ENCODE results near the gene BEND7.
"Not testable (repeated sequence)": the region's sequence is repeated elsewhere in the genome, so short reads cannot be mapped to it uniquely, and the experiment has no call there.

Gene BEND7

DNA sequence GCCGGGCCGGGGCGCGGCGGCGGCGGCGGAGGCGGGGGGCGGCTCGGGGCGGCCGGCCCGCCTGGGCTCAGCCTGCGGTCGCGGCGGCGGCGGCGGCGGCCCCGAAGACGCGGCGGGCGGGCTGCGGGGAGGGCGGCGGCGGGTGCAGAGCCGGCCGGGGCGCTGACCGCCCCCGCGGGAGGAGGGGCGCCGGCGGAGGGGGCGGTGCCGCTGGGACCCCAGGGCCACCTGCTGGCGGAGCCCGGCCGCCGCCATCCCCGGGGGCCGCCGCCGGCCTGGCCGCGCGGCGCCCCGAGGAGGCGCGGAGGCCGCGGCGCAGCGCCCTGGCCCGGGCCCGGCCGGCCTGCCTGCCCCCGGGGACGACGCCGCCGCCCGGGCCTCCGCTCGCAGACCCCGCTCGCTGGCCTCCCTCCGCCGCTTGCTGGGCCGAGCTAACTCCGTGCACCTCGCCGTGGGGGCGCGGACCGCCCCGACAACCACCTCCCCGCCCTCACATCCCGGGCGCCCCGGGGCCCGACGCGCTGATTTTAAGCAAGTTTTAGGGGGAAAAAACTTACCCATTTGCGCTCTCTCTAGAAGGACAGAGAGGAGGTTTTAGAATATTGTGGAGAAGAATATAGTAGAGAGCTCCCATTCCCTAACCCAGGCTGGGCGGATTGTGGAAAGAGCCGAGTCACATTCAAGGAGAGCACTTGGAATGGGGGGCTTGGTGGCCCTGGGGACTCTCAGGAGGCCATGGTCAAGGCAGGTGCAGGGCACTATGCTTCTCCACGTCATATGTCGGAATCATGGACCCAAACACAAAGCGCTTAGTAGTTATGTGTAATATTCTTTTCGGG lies at the start of gene BEND7:
TSS of gene BEND7 (minus strand) at position 140 of the 839 bp plus-strand sequence. CDS start 481 bp downstream, outside the sequence.
- no peak for DNase-seq (ENCODE audit: extremely low read depth in 1 of 2, low read depth in 1 of 2)

- DNase-seq (ENCODE audit: extremely low read depth in 1 of 2, low read depth in 1 of 2) = no peak
Measured at GRCh38 chr10:13573960-13574359, 45.1 kb upstream of the BEND7 start.

GRCh38 chr10:13571541-13571940 lies 42.7 kb upstream of the BEND7 start:
- DNase-seq (ENCODE audit: extremely low read depth in 1 of 2, low read depth in 1 of 2) = no peak

GRCh38 chr10:13567030-13567429 lies 38.2 kb upstream of the BEND7 start:
- no peak for DNase-seq (ENCODE audit: extremely low read depth in 1 of 2, low read depth in 1 of 2)

GRCh38 chr10:13564576-13564975 lies 35.8 kb upstream of the BEND7 start:
- no peak for DNase-seq (ENCODE audit: extremely low read depth in 1 of 2, low read depth in 1 of 2)

- DNase-seq (ENCODE audit: extremely low read depth in 1 of 2, low read depth in 1 of 2) = no peak
Measured at GRCh38 chr10:13563481-13564445, 34.9 kb upstream of the BEND7 start.

- DNase-seq (ENCODE audit: extremely low read depth in 1 of 2, low read depth in 1 of 2) = no peak
Measured at GRCh38 chr10:13560597-13560996, 31.8 kb upstream of the BEND7 start.

GRCh38 chr10:13559124-13559700 lies 30.4 kb upstream of the BEND7 start:
- DNase-seq (ENCODE audit: extremely low read depth in 1 of 2, low read depth in 1 of 2) = no peak

- no peak for DNase-seq (ENCODE audit: extremely low read depth in 1 of 2, low read depth in 1 of 2)
Measured at GRCh38 chr10:13555884-13556510, 27.2 kb upstream of the BEND7 start.

- no peak for DNase-seq (ENCODE audit: extremely low read depth in 1 of 2, low read depth in 1 of 2)
Measured at GRCh38 chr10:13550802-13551201, 22.0 kb upstream of the BEND7 start.

- no peak for DNase-seq (ENCODE audit: extremely low read depth in 1 of 2, low read depth in 1 of 2)
Measured at GRCh38 chr10:13542533-13542932, 13.7 kb upstream of the BEND7 start.

GRCh38 chr10:13537985-13538384 lies 9.2 kb upstream of the BEND7 start:
- not testable (repeated sequence) for DNase-seq (ENCODE audit: extremely low read depth in 1 of 2, low read depth in 1 of 2)

DNA sequence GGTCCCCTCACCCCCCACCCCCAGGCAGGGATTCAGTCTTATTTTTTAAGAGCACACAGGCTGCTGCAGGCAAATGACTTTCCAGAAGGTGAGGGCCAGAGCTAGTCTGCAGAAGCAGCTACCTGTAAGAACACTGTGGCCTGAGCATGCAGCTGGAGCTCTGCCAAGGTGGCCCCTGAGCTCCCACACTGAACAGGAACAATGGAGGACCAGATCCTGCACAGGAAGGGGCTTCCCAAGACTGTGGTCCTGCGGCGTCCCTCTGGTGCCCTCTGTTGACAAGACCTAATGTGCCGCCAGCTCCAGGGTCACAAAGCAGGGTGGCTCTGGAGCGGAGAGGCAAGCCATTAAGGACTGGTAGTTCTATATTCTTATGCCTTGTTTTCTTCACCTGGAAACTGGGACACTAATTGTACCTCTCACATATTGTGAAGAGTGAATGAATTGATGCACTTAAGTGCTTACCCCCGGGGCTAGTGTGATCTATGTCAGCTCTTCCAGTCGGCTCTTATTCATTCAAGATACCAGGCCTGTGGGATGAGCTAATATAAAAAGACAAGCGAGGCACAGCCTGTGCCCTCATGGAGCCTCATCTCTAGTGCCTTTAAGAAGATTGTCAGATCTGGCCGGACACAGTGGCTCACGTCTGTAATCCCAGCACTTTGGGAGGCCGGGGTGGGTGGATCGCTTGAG lies 8.0 kb upstream of the BEND7 start:
- DNase-seq (ENCODE audit: extremely low read depth in 1 of 2, low read depth in 1 of 2) = no peak

DNA sequence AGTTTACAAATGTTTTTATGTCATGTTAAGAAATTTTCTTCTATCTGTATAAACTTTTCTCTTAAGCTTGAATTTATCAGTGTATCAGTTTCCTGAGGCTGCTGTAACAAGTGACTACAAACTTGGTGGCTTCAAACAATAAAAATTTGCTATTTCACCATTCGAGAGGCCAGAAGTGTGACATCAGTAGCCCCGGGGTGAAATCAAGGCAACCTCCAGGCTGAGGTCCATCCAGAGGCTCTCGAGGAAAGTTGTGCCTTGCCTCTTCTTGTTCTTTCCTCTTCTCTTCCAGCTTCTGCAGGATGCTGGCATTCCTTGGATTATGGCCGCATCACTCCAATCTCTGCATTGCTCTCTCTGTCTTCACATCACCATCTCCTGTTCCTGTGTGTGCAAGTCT lies 6.5 kb upstream of the BEND7 start:
- no peak for DNase-seq (ENCODE audit: extremely low read depth in 1 of 2, low read depth in 1 of 2)

- DNase-seq (ENCODE audit: extremely low read depth in 1 of 2, low read depth in 1 of 2) = no peak
Measured at GRCh38 chr10:13529714-13529973, 830 bp upstream of the BEND7 start.

GRCh38 chr10:13528123-13528874 lies 515 bp downstream of the BEND7 start:
- no peak for DNase-seq (ENCODE audit: extremely low read depth in 1 of 2, low read depth in 1 of 2)

DNA sequence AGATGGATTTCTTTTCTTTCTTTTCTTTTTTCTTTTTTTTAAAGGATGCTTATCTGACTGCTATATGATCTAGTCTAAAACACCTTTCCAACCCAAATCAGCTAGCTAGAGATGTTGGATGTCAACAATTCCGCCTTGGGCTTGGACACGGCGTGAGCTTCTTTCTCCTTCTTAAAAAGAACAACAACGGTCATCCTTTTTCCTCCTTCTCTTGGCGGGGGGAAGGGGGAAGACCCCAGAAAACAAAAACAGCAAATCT lies 1.0 kb downstream of the BEND7 start:
- no peak for DNase-seq (ENCODE audit: extremely low read depth in 1 of 2, low read depth in 1 of 2)

DNA sequence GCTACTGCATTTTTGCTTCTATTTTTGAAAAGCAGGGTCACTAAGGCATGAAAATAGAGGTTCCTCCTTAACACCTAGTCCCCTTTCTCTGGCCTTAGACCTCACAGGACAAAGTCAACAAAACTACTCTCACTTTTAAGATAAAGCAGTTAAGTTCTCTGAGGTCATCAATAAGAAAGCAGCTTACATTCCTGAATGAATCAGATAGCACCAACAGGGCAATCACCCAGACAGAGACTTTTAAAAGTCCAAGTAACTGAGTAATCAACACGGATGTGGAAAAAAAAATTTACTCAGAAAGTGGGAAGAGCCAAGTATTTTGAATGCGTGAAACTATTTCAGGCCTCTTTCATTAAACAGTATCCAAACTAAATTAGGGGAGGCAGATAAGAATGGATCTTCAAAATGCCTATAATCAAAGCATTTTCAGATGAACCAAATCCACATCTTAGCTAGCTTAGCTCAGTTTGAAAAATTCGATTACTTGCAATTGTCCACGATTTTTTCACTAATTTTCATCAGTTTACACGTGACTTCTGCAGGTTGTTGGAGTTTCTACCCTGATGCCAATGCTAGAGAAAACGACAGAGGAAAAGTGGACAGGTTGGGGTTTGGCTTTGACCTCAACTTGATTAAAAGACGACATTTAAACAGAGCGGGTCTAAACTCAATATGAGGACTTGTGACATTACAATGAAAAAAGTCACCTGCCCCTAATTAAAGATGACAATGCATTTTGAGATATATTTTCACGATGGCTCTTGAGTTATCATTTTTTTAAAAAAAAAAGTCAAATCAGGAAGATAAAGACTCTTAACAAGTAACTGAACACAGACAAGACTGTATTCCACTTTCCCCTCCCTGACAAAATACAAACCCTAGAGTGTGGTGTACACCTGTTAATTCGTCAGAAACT lies 1.6 kb downstream of the BEND7 start:
- no peak for DNase-seq (ENCODE audit: extremely low read depth in 1 of 2, low read depth in 1 of 2)

DNA sequence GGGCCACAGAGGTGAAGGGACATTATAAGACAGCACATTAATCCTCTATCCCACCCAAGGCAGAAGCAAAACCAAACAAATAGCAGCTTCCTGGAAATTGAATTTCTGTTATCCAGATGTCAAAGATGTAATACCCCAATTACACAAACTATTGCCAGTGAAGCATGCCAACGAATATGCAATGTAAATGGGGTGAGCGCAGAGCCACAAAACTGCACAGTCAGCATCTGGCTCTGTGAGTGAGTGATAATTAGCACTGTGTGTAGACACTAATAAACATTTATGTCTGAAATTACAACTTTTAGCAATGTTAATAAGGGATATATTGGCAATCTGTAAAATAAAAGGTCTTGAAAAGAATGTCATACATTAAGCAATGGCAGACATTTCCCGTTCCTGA lies 3.2 kb downstream of the BEND7 start:
- no peak for DNase-seq (ENCODE audit: extremely low read depth in 1 of 2, low read depth in 1 of 2)

Data from stimulated activated CD8-positive, alpha-beta memory T cell treated with anti-CD3 and anti-CD28 coated beads, Interleukin-7, amount 100 ng/mL, for 48 hours (primary cell).